Hepatic stellate cell (primary cell): ENCODE data around the gene ARHGAP25.

Experiments
- DNase-seq: peaks from one replicate; pipeline ENCODE4 v3.0.0; 2011; ENCODE audit warnings: low spot score

ARHGAP25 gene

DNA sequence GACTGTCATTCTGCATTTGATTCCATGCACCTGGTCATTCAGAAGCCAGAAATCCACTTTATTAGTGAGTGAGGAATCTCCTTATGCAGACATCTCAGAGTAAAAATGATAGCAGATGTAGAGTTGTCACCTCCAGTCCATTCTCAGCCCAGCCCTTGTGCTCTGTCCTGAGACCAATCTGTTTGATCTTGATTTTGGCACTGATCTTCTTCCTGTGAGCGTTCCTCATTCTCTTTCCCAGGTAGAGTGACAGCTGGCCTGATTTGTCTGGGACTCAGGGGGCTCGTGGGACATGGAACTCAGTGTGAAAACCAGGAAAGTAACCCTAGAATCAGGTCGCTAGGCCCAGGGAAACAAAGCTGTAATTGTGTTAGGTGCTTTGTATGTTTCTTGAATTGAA, 8.9 kb downstream of the ARHGAP25 start:
- no peak for DNase-seq

DNA sequence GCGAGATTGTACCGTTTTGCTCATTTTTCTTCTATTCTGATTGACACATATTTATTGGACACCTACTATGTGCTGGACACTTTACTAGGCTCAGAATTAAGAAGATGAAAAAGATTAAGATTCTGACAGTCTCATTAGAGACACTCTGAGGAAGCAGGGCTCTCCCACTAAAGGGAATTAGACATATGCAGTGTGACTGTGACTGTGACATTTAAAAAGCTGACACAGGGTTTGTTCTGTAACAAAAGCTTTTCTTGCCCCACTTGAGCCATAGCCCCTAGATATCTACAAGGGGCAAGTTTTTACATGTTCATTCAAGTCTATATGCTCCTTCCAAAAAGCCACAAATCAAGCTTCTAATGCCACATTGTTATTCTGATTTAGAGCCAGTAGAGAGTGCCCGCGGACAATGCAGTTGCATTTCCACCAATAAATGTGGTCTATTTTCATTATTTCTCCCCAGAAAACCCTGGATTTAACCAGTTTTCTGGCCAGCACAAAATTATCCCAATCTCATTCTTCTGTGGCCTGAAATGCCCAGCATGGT, 9.8 kb downstream of the ARHGAP25 start:
- DNase-seq: no peak

DNA sequence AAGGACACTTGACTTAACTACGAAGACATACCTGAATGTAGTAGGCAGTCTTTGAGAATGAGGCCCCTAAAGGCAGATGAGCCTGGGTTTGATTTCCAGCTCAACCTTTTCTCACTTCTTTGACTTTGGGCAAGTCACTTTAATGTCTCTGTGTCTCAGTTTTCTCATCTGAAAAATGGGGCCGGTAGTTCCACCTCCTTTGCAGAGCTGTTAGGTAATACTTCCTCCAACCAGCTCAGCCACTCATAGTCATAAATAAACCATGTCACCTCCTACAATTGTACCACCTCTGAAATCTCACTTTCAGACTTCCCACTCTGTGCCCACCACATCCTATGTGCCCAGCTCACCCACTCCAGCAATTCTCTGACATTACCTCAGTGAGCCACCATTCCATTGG, 10.4 kb downstream of the ARHGAP25 start:
- no peak for DNase-seq

DNA sequence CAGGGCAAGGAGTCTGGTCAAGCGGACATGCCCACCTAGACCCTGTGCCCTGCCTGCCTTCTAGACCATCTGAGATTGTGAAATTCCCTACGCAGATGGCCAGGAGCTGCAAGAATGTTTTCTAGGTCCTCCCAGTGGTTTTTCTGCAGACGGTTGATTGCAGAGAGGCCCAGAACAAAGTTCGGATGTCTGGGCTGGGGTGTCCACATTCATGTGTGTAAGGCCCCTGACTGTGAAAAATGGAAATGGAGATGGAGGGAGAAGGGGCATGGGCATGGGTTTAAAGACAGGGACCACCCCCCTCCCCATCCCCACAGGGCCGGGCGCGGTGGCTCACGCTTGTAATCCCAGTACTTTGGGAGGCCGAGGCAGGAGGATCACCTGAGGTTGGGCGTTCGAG, 11.8 kb downstream of the ARHGAP25 start:
- DNase-seq: no peak

GRCh38 chr2:68747413-68747812, 12.8 kb downstream of the ARHGAP25 start:
- DNase-seq: no peak

DNA sequence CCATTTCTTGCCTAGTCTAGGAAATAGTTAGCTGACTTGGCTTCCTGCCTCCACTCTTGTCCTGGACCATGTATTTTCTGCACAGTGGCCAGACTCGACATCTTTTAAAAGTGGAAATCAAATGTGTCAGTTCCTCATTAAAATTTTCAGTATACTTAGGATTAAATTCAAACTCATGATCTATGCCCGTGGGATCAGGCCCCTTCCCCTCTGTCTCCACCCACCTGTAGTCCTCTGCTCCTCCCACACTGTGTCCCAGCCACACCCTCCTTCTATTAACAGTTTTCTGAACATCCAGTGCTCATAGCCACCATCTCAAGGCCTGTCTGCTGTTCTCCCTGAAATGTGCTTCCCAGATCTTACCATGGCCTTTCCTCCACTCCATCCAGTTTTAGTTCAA, 13.3 kb downstream of the ARHGAP25 start:
- no peak for DNase-seq

GRCh38 chr2:68748568-68748967, 14.0 kb downstream of the ARHGAP25 start:
- no peak for DNase-seq

DNA sequence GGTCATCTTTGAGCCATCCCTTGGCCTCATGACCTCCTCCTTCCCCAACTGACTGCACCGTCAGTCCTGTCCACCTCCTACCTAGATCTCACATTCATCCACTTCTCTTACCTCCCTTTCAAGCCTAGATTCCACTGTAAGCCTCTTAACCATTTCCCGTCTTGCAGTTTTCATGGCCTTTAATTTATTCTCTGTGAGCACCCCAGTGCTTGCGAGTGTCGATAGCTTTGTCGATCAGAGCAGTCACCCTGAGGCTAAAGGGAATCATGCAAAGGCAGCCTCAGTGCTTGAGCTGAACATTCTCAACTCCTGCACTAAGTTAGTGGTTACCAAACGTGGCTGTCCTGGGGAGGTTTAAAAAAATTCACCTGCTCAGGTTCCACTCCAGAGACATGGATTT, 14.7 kb downstream of the ARHGAP25 start:
- no peak for DNase-seq

DNA sequence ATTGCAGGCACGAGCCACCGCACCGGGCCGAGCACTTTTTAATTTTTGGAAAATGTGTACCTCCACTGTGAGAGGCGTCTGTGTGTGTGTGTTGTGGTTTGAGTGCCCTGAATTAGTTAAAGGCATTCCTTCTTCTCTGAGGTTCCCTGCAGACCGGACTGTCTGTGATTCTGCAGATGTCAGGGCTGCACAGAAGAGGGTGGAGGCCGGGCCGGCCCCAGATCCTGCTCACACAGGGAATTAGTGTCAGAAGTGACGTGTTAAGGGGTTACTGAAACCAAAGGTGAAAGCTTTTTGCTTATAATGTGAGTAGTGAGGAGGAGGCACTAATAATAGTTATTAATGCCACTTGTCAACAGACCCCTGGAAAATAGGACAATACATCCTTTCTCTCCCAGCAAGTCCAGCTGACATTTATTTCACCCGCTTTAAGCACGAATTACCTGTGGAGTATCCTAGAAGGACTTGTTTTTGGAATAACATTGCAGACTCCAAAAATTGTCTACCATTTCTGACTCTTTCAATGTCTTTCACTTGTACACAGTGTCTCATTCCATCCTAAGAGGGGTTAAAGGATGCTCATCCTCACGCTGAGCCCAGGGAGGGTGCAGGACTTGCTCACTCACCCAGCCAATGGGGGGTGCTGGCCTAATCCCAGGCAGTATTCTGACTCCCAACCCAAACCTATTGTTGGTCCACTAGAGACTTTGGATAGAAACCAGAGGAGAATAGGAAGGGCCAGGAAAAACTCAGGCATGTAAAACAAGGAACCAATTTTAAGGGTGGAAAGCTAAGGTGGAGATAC, 16.2 kb downstream of the ARHGAP25 start:
- no peak for DNase-seq

- DNase-seq: peak; percentile 69
Measured at GRCh38 chr2:68751397-68752339, 17.1 kb downstream of the ARHGAP25 start.

GRCh38 chr2:68753318-68753717, 18.7 kb downstream of the ARHGAP25 start:
- no peak for DNase-seq

GRCh38 chr2:68755071-68755470, 20.5 kb downstream of the ARHGAP25 start:
- DNase-seq: no peak

DNA sequence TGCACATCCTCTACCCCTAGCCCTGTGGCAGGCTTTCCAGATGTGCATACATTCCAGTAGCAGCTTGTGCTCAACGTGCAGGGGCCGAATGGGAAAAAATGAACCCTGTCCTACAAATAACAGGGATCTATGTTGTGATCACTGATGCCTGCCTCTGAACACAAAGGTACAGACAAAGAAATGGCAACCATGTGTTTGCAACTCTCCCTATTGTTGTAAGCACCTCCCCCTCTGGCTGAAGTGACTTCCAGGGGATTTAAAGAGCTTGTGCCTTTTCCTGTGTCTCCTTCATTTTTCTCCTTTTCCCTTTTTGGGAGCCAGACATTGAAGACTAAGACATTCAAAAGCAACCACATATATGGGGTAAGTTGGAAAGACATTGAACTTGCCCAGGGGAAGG, 21.6 kb downstream of the ARHGAP25 start:
- no peak for DNase-seq

GRCh38 chr2:68757081-68757480, 22.5 kb downstream of the ARHGAP25 start:
- no peak for DNase-seq

GRCh38 chr2:68762100-68762499, 27.5 kb downstream of the ARHGAP25 start:
- no peak for DNase-seq

DNA sequence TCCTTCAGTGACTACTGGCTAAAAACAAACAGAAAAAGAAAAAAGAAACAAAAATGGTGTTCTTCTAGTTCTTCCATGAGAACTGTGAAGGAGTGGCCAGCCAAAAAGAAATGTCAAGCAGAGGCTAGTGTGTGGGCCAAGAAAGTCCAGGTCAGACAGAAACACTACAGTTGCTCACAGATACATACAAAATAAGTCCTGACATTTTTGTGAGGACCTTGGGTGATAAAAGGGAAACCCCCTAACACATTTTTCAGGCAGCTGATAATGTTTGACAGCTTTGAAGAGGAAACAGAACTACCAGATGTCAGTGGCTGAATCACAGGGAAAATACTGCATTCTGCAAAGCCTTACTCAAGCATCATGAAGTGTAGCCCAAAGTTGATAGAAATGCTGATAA, 28.1 kb downstream of the ARHGAP25 start:
- DNase-seq: no peak

GRCh38 chr2:68764041-68764805, 29.6 kb downstream of the ARHGAP25 start:
- no peak for DNase-seq

- DNase-seq: peak; percentile 47
Measured at GRCh38 chr2:68764806-68765311, 30.2 kb downstream of the ARHGAP25 start.

GRCh38 chr2:68765739-68766375, 31.2 kb downstream of the ARHGAP25 start:
- no peak for DNase-seq

DNA sequence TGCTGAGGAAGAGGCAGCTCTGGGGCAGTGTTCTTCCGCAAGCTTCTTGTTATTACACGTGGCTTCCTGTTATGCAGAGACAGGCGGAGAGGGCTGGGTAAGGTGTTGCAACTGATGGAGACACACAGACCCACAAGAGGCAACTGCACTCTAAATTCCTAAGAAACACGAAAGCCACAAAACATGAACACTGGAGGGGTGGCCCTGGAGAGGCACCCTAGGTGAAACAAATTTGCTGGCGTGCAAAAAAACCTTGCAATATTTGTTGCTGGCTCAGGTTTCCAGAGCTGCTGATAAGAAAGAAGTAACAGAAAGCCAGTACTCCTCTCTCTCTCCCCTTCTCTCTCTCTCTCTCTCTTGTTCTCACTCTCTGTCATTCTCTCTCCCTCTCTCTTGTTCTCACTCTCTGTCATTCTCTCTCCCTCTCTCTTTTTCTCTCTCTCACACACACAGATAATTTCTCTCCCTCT, 31.8 kb downstream of the ARHGAP25 start:
- no peak for DNase-seq
